Stomach smooth muscle (tissue), 2 donors: ENCODE data around the gene PSMG3.

Experiments used
- H3K27ac ChIP-seq: one replicate; pipeline ENCODE4 v1.7.0; 2013; ENCODE audit warnings: mild to moderate bottlenecking, low read length, inconsistent platforms
- H3K27me3 ChIP-seq, 2 donors: one replicate each; pipeline ENCODE4 v1.7.0; 2013; ENCODE audit warnings: low read length in 2 of 2; ENCODE audit not compliant: insufficient read depth in 2 of 2, control insufficient read depth in 1 of 2
- H3K36me3 ChIP-seq, 2 donors: one replicate each; pipeline ENCODE4 v1.7.0; 2013; ENCODE audit warnings: low read length in 2 of 2; ENCODE audit not compliant: control insufficient read depth in 2 of 2, insufficient read depth in 2 of 2
- H3K4me1 ChIP-seq: one replicate; pipeline ENCODE4 v1.7.0; 2013; ENCODE audit warnings: low read length; ENCODE audit not compliant: control insufficient read depth, insufficient read depth
- H3K4me3 ChIP-seq, 2 donors: one replicate each; pipeline ENCODE4 v1.7.0; 2013; ENCODE audit warnings: low read length in 2 of 2
- H3K9ac ChIP-seq, 2 donors: one replicate each; pipeline ENCODE4 v1.7.0; 2013; ENCODE audit warnings: low read length in 2 of 2, mild to moderate bottlenecking in 1 of 2
- H3K9me3 ChIP-seq, 2 donors: one replicate each; pipeline ENCODE4 v1.7.0; 2013; ENCODE audit warnings: low read length in 2 of 2; ENCODE audit not compliant: control insufficient read depth in 2 of 2
- donor health status: healthy.
- donor health status: Pancreatic carcinoma.

The PSMG3 gene, protein sequence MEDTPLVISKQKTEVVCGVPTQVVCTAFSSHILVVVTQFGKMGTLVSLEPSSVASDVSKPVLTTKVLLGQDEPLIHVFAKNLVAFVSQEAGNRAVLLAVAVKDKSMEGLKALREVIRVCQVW

DNA sequence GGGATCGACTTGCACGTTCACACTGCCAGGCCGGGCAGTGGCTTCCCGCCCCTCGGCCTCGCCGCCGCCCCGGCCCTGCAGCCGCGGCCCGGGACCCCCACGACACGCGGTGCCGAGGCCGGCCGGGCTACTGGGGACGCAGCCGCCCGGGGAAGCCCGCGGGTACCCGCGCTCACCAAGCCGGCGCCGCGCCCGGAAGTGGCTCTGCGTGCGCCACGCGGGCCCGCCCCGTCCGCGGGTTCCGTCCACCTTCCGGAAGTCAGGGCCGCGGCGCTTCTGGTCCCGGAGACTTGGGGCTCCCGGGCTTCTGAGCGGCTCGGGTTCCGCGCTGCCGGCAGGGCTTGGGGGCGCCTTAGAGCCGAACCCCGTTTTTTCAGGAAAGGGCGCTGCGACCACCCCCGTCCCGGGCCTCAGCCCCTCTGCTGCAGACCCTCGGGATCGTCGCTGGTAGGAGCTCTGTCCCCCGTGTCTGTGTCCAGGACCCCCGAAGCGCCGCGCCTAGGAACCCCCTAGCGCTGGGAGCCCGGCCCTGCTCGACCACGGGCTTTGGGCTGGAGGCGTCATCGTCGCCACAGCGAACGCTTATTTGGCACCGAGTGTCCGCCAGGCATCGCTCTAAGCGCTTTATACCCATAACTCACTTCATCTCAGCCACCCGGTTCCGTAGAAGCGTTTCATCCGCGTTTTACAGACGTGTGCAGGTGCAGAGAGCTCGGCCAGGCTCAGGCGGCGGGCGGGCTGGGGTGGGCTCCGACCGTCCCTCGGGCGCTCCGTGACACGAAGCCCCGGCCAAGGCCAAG is at the start of gene PSMG3:
PSMG3 (minus strand) TSS at position 200 of the 800 bp plus-strand sequence. CDS start 693 bp downstream, outside the sequence.
- Histone ChIP-seq H3K9me3 (no peaks in the 10 kb centered on the region), H3K4me1 (peaks cover 22% of the 10 kb centered on the region), H3K27ac (peak within 1 kb of the TSS; percentile 88), H3K4me3 (peak within 1 kb of the TSS; percentile 83 to 95), H3K36me3 (peaks cover 7 to 9% of the 10 kb centered on the region in 2 donors), H3K9ac (peak within 1 kb of the TSS; percentile 89 to 93), H3K27me3 (no peaks in the 10 kb centered on the region)

DNA sequence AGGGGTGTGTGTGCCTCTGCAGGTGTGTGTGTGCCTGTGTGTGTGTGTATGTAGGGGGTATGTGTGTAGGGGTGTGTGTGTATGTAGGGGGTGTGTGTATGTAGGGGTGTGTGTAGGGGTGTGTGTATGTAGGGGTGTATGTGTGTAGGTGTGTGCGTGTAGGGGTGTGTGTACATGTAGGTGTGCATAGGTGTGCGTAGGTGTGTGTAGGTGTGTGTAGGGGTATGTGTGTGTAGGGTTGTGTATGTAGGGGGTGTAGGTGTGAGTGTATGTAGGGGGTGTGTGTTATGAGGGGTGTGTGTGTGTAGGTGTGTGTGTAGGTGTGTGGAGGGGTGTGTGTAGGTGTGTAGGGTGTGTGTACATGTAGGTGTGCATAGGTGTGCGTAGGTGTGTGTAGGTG is 48.6 kb upstream of the PSMG3 start:
- Histone ChIP-seq H3K4me3 (no peak overlapping the region), H3K9me3 (peaks cover 0 to 3% of the 10 kb centered on the region in 2 donors), H3K27me3 (peaks cover 0 to 5% of the 10 kb centered on the region in 2 donors), H3K9ac (no peak overlapping the region), H3K4me1 (no peaks in the 10 kb centered on the region), H3K27ac (no peak overlapping the region), H3K36me3 (no peaks in the 10 kb centered on the region)

DNA sequence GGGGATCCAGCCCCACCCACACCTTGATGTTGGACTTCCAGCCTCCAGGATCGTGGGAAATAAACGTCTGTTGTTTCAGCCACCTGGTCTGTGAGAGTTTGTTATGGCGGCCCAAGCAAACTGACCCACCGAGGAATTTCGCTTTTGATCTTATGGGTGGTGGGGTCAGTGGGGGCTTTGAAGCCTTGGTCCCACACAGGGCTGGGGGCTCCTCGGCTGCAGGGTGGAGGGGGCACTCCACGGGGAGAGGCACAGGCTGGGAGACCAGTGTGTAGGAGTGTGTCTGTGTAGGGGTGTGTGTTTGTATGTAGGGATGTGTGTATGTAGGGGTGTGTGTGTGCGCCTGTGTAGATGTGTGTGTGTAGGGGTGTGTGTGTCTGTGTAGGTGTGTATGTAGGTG is 48.1 kb upstream of the PSMG3 start:
- no peaks in the 10 kb centered on the region for H3K4me1 ChIP-seq
- H3K27me3 ChIP-seq: peaks cover 0 to 5% of the 10 kb centered on the region in 2 donors
- H3K9ac ChIP-seq: no peak overlapping the region
- no peak overlapping the region for H3K4me3 ChIP-seq
- no peak overlapping the region for H3K27ac ChIP-seq
- peaks cover 0 to 3% of the 10 kb centered on the region in 2 donors for H3K9me3 ChIP-seq
- no peaks in the 10 kb centered on the region for H3K36me3 ChIP-seq

DNA sequence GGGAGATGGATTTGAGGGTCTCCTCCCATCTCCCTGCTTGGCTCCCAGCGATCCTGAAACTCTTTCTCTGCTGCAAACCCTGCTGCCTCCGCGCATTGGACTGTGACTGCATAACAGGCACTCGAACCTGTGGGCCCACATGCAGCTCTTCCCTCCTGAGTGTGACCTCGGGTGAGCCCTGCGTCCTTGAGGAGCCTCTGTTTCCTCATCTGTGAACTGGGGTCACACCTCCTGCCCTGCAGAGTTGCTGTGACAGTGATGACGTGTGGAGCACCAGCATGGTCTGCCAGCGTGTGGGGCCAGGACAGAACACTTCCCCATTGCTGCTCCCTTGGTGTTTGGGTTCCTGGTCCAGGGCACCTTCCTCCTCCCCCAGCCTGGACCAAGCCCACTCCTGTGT is 46.9 kb upstream of the PSMG3 start:
- no peak overlapping the region for H3K4me3 ChIP-seq
- no peak overlapping the region for H3K27ac ChIP-seq
- H3K4me1 ChIP-seq: no peaks in the 10 kb centered on the region
- H3K27me3 ChIP-seq: peaks cover 0 to 5% of the 10 kb centered on the region in 2 donors
- H3K9me3 ChIP-seq: peaks cover 0 to 3% of the 10 kb centered on the region in 2 donors
- H3K36me3 ChIP-seq: no peaks in the 10 kb centered on the region
- no peak overlapping the region for H3K9ac ChIP-seq

DNA sequence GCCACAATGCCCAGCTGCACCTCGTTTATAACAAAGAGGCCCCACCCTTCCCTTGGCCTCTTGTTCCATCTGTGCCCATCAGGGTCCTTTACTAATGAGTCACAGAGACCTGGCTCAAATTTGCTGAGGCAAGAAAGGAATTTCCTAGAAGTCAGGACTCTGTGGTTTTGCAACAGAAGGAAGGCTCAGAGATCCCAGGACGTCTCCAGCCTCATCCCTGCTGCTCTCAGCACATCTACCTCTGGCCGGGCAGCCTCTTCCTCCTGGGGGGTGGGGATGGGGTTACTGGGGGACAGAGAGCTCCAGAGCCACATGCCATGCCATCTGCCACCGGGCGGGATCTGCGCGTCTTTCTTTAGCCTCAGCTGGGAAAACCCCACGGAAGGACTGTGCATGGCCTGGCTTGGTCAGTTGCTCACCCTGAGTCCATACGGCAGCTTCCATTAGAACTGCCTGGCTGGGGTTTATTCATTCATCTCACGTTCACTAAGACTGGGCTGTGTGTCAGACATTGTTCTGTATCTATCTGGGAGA is 41.9 kb upstream of the PSMG3 start:
- Histone ChIP-seq H3K4me3 (no peak overlapping the region), H3K27ac (no peak overlapping the region), H3K9ac (no peak overlapping the region), H3K36me3 (no peaks in the 10 kb centered on the region), H3K4me1 (no peaks in the 10 kb centered on the region), H3K27me3 (peaks cover 6 to 7% of the 10 kb centered on the region in 2 donors), H3K9me3 (peaks cover 0 to 3% of the 10 kb centered on the region in 2 donors)

DNA sequence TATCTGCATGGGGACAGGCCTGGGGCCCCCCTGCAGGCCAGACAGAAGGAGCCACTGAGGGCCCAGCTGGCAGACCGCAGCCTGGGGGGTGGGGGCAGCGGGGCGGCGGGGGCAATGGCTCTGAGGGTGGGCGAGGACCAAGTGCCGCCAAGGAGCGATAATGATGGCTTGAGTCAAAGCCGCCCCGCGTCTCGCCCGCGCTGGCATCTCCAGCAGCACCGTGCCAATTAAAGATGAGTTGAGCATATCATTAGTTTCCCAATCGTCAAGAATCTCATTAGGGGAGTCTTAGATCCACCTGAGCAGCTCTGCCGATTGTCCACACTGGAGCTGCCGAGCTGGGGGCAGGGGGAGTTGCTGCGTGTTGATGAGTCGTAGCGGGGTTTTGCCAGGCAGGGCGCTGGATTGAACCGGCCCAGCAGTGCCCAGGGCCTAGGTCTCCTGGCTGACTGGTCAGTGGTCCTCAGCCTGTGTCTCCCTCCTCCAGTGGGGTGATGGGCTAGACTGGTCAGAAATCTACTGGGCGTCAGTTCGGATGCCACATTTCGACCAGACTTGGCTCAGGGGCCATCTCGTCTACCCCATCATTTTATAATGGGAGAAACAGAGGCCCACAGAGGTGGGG is 41.0 kb upstream of the PSMG3 start:
- Histone ChIP-seq H3K27me3 (peaks cover 7 to 8% of the 10 kb centered on the region in 2 donors), H3K36me3 (no peaks in the 10 kb centered on the region), H3K27ac (no peak overlapping the region), H3K4me1 (no peaks in the 10 kb centered on the region), H3K9me3 (peaks cover 0 to 3% of the 10 kb centered on the region in 2 donors), H3K9ac (no peak overlapping the region), H3K4me3 (no peak overlapping the region)

DNA sequence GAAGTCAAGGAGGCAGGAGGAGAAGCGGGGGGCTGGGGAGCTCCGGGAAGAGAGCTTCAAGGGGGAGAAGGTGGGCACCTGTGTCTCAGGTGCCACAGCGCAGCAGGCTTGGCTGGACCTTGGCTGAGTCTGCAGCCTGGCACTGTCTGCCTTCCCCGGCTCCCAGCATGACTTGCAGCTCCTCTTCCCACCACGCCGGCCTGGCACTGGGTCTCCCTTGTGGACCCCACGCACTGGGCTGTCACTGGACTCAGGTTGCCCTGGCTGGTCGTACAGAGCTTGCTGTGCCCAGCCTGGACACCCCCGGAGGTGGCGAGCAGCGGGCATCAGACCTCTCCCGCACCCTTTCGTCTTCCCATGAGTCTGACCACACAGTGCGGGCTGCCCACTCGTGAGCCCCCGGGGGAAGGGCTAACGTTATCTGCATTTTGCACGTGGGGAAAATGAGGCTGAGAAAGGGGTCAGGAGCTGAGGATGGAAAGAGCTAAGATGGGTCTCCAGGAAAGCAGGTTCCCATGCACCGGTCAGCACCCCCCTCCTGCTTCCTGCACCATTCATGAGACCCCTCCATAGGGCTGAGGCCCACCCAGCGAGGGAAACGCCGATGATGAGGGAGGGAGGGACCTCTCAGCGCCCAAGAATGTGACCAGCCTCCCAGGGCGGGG is 40.3 kb upstream of the PSMG3 start:
- Histone ChIP-seq H3K27me3 (peaks cover 8 to 10% of the 10 kb centered on the region in 2 donors), H3K9me3 (peaks cover 0 to 3% of the 10 kb centered on the region in 2 donors), H3K4me3 (no peak overlapping the region), H3K36me3 (no peaks in the 10 kb centered on the region), H3K4me1 (no peaks in the 10 kb centered on the region), H3K9ac (no peak overlapping the region), H3K27ac (no peak overlapping the region)

DNA sequence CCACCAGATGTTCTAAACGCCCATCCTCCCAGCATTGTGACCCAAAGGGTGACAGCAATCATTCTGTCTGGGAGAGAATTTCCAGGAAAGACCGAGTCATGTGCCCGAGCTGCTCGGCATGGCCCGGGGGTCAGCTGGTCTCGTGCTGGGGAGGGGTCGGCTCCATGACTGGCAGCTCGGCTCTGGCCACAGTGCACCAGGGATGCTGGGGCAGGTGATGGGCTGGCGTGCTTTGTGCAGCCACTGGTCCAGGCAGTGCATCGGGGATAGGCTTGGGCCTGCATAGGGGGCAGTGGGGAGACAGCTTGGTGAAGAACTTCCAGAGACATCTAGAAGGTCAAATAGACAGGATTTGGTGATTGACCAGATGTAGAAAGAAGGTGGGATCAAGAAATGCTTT is 39.2 kb upstream of the PSMG3 start:
- no peaks in the 10 kb centered on the region for H3K36me3 ChIP-seq
- no peaks in the 10 kb centered on the region for H3K9me3 ChIP-seq
- no peak overlapping the region for H3K4me3 ChIP-seq
- H3K27me3 ChIP-seq: peaks cover 8 to 10% of the 10 kb centered on the region in 2 donors
- no peaks in the 10 kb centered on the region for H3K4me1 ChIP-seq
- no peak overlapping the region for H3K9ac ChIP-seq
- H3K27ac ChIP-seq: no peak overlapping the region

DNA sequence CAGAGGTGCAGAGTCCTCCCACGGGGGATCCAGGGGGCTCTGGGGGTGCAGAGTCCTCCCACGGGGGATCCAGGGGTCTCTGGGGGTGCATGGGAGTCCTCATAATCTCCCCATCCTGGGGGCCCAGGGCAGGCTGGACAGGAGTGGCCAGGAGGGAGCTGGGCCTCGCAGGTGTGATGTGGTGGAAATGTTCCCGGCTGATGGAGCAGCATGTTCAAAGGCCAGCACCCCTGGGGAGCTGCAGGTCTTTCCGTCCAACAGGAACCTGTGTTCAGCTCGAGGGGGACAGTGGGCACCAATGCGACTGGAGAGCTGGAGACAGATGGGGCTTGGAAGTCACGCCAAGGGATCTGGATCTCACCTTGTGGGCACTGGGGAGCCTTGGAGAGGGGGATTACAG is 38.5 kb upstream of the PSMG3 start:
- Histone ChIP-seq H3K36me3 (no peaks in the 10 kb centered on the region), H3K4me3 (no peak overlapping the region), H3K27me3 (peaks cover 8 to 10% of the 10 kb centered on the region in 2 donors), H3K9ac (no peak overlapping the region), H3K4me1 (no peaks in the 10 kb centered on the region), H3K27ac (no peak overlapping the region), H3K9me3 (no peaks in the 10 kb centered on the region)

DNA sequence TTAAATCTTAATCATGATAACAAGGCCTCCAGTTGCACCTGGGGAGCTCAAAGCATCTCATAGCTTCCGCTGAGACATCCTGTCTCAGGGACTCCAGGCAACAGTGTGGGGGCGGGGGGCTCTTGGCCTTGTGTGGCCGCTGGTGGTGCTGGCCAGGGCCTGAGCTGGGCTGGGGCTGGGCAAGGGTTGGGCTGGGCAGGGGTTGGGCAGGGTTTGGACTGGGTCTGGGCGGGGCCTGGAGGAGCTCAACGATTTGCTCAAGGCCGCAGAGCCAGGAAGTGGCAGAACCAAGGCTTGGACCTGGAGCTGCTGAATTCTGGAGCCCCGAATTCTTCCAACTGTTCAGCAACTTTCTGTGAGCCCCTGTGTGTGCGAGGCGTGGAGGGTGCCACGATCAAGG is 37.9 kb upstream of the PSMG3 start:
- H3K9me3 ChIP-seq: no peaks in the 10 kb centered on the region
- H3K4me3 ChIP-seq: no peak overlapping the region
- H3K36me3 ChIP-seq: no peaks in the 10 kb centered on the region
- no peak overlapping the region for H3K9ac ChIP-seq
- H3K27me3 ChIP-seq: peaks cover 8 to 10% of the 10 kb centered on the region in 2 donors
- H3K4me1 ChIP-seq: no peaks in the 10 kb centered on the region
- H3K27ac ChIP-seq: no peak overlapping the region
